Naive thymus-derived CD4-positive, alpha-beta T cell (primary cell): ENCODE measurements around the gene ADRA2C. TPM values are rescaled to one million over a fixed set of nuclear protein-coding genes. Genes with fewer than 3 reads are reported as not detected.

Experiments
- ATAC-seq: fragments of 150-1000 bp; cut with Tn5 transposase; 2 replicates; pipeline ENCODE4 v1.10.0; 2021; ENCODE audit warnings: mild to moderate bottlenecking, moderate library complexity
- CTCF ChIA-PET: fragments of 350-600 bp; sonication (Branson Sonifier 250); formaldehyde crosslinking; loops from one replicate; lab custom pipeline; 2021; ENCODE audit warnings: antibody characterized with exemption; lab: Charles Lee
- POLR2A ChIA-PET: fragments of 350-600 bp; sonication (Branson Sonifier 250); formaldehyde crosslinking; loops from one replicate; lab custom pipeline; 2021; ENCODE audit warnings: antibody characterized with exemption, inconsistent platforms; lab: Charles Lee
- DNase-seq, 9 donors: peaks; one replicate each; pipeline versions ENCODE4 v3.0.0 to v3.0.0-alpha.2; 2020 to 2022; ENCODE audit warnings: mixed read lengths in 1 of 9
- H3K27ac ChIP-seq: one replicate; pipeline ENCODE4 v1.7.0; 2013; ENCODE audit warnings: mild to moderate bottlenecking, low read depth, low read length, moderate library complexity
- H3K27me3 ChIP-seq, 2 donors: one replicate each; pipeline ENCODE4 v1.7.0; 2013; ENCODE audit warnings: low read length in 2 of 2, mild to moderate bottlenecking in 2 of 2, moderate library complexity in 2 of 2; ENCODE audit not compliant: control insufficient read depth in 2 of 2, insufficient read depth in 2 of 2
- H3K36me3 ChIP-seq, 3 experiments: 1 replicate in 2 of 3; 2 replicates in 1 of 3; pipeline ENCODE4 v1.7.0; 2013; ENCODE audit warnings: low read length in 3 of 3, mild to moderate bottlenecking in 3 of 3, moderate library complexity in 1 of 3; ENCODE audit not compliant: insufficient read depth in 3 of 3, control insufficient read depth in 2 of 3
- H3K4me1 ChIP-seq, 2 donors: one replicate each; pipeline ENCODE4 v1.7.0; 2013; ENCODE audit warnings: low read length in 2 of 2, mild to moderate bottlenecking in 2 of 2, moderate library complexity in 1 of 2; ENCODE audit not compliant: control insufficient read depth in 2 of 2, insufficient read depth in 2 of 2
- H3K4me3 ChIP-seq: 2 replicates; pipeline ENCODE4 v1.7.0; 2013; ENCODE audit warnings: mild to moderate bottlenecking, low read length
- H3K9me3 ChIP-seq, 3 experiments: 1 replicate in 2 of 3; 2 replicates in 1 of 3; pipeline ENCODE4 v1.7.0; 2013; ENCODE audit warnings: low read length in 3 of 3; ENCODE audit not compliant: control insufficient read depth in 2 of 3
- H3K27ac Mint-ChIP-seq, 9 donors: one replicate each; pipeline ENCODE4 v1.8.0; 2020 to 2022; ENCODE audit warnings: mixed read lengths in 9 of 9, mild to moderate bottlenecking in 8 of 9, moderate library complexity in 5 of 9, inconsistent platforms in 2 of 9
- H3K27me3 Mint-ChIP-seq, 5 donors: one replicate each; pipeline ENCODE4 v1.8.0; 2021 to 2022; ENCODE audit warnings: mixed read lengths in 5 of 5, mild to moderate bottlenecking in 1 of 5
- H3K36me3 Mint-ChIP-seq, 5 donors: one replicate each; pipeline ENCODE4 v1.8.0; 2020 to 2022; ENCODE audit warnings: mixed read lengths in 5 of 5, mild to moderate bottlenecking in 3 of 5, inconsistent platforms in 1 of 5
- H3K4me1 Mint-ChIP-seq, 7 donors: one replicate each; pipeline ENCODE4 v1.8.0; 2020 to 2022; ENCODE audit warnings: mixed read lengths in 7 of 7, mild to moderate bottlenecking in 3 of 7, inconsistent platforms in 1 of 7
- H3K4me3 Mint-ChIP-seq, 10 donors: one replicate each; pipeline ENCODE4 v1.8.0; 2020 to 2022; ENCODE audit warnings: mild to moderate bottlenecking in 10 of 10, mixed read lengths in 10 of 10, moderate library complexity in 6 of 10, inconsistent platforms in 2 of 10
- H3K9me3 Mint-ChIP-seq, 11 donors: one replicate each; pipeline ENCODE4 v1.8.0; 2020 to 2022; ENCODE audit warnings: mixed read lengths in 11 of 11, mild to moderate bottlenecking in 4 of 11, inconsistent platforms in 1 of 11, moderate library complexity in 1 of 11
- intact Hi-C, 2 donors: fragments of 100-400 bp; cut with micrococcal nuclease; formaldehyde crosslinking; loops; one replicate each; pipeline ENCODE4 v1.15.1; 2023
- polyA plus RNA-seq, 2 donors: library from polyadenylated mRNA; unstranded; fragments of 300-500 nt; fragmentation: Illumina TruSeq; gene quantifications; one replicate each; pipeline ENCODE4 v1.2.3, GENCODE V29; 2021
- total RNA-seq, 6 experiments: library from RNA in 5 of 6; stranded (reverse) in 5 of 6; gene quantifications; 1 replicate in 5 of 6; 2 replicates in 1 of 6; pipeline ENCODE4 v1.2.3 and lab custom pipeline; 2021 to 2026

Gene ADRA2C
- total and polyA plus RNA-seq, 7 experiments from 2014 or later, result not detected

DNA sequence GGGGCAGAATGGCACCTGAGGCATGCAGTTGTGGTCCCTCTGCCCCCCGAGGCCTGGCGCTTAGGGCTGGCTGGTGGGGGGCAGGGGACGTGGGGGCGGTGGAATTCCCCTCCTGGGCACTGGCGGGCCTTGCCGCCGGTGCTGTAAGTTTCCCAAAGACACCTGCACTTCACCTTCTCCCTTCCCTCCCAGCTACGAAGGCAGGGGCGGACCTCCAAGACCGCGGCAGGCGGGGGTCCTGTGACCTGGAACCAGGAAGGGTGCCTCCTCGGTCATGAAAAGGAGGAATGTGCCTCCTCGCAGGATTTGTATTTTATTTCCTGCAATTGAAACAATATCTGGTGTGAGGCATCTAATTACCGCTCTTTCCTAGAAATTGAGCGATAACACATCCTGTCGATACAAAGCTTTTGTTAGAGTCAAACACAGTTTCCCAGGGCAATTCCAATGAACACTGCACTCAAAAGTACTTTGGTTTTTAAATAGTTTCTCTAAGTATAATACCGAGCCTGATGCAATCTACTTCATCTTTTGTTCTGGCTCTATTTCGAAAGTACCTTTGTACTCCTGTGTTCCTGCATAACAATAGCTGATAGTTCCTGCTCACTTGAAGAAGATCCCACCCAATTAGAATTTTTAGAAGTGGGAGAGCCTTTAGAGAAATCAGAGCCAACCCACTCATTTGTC is 12.3 kb upstream of the ADRA2C start:
- peaks cover 0 to 49% (median 17%) of the 10 kb centered on the region in 5 donors for H3K27me3 Mint-ChIP-seq
- no peak overlapping the region for H3K27ac Mint-ChIP-seq
- no peaks in the 10 kb centered on the region for H3K9me3 ChIP-seq
- DNase-seq (no peak), ATAC-seq (no peak)
- peaks cover 0 to 4% (median 0%) of the 10 kb centered on the region in 11 donors for H3K9me3 Mint-ChIP-seq
- ChIA-PET CTCF (no interaction called here), POLR2A (no interaction called here)
- no peaks in the 10 kb centered on the region for H3K36me3 ChIP-seq
- H3K4me1 Mint-ChIP-seq, result no peaks in the 10 kb centered on the region
- intact Hi-C loops, result no loop called here
- H3K36me3 Mint-ChIP-seq, result no peaks in the 10 kb centered on the region
- H3K4me3 ChIP-seq, result no peak overlapping the region
- no peak overlapping the region for H3K27ac ChIP-seq
- H3K4me3 Mint-ChIP-seq, result no peak overlapping the region
- no peaks in the 10 kb centered on the region for H3K27me3 ChIP-seq
- H3K4me1 ChIP-seq, result no peaks in the 10 kb centered on the region

DNA sequence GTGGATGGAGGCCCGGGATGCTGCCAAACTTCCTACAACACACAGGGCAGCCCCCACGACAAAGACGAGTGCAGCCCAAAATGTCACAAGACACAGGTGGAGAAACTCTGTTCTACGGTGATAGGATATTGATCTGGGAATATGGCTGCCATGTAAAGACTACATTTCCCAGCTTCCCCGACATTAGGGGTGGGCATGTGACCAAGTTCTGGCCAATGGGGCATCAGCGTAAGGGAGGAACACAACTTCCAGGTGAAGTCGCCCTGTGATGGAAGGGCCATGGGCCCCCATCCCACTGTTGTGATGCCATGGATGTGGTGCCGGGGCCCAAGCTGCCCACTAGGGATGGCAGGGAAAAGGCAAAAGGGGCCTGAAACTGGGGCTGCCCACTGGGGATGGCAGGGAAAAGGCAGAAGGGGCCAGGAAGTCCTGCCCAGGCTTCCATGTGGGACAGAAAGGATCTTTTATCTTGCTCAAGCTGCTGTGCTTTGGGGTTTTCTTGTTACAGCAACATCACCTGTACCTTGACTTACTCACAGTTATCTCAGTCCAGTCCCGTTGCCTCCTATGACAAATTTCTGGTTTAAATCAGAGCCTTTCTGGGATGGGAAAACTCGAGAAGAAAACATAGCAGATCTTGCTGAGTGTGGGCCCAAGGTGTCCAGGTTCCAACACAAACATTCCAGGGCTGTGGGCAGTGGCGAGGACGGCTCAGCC is 9.7 kb upstream of the ADRA2C start:
- Mint-ChIP-seq H3K4me3 (no peak overlapping the region), H3K27ac (no peak overlapping the region)

DNA sequence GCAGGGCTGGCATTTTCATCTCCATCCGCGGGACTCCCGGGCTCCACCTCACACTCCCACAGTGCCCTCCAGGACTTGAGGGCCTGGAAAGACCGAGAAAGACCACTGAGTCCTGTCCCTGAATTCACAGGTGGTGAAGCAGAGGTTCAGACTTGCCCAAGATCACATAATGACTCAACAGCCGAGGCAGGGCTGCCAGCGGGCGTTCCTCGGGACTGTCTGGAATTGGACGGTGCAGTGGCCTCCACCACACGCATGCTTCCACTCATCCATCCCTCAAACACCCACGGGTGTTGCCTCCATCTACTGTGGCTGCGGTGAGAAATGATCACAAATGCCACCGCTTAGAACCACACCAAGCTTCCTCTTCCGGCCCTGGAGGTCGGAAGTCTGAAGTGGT is 6.9 kb upstream of the ADRA2C start:
- Histone ChIP-seq H3K9me3 (no peaks in the 10 kb centered on the region), H3K27ac (no peak overlapping the region), H3K27me3 (no peaks in the 10 kb centered on the region), H3K4me1 (no peaks in the 10 kb centered on the region), H3K4me3 (no peak overlapping the region), H3K36me3 (no peaks in the 10 kb centered on the region)
- intact Hi-C loops, result no loop called here
- H3K27me3 Mint-ChIP-seq, result peaks cover under 1 to 29% (median 7%) of the 10 kb centered on the region in 5 donors
- ATAC-seq (no peak), DNase-seq (no peak)
- peaks cover 0 to 2% (median 0%) of the 10 kb centered on the region in 7 donors for H3K4me1 Mint-ChIP-seq
- H3K9me3 Mint-ChIP-seq, result peaks cover 0 to 4% (median 0%) of the 10 kb centered on the region in 11 donors
- POLR2A ChIA-PET, result no interaction called here
- no peaks in the 10 kb centered on the region for H3K36me3 Mint-ChIP-seq
- no peak overlapping the region for H3K27ac Mint-ChIP-seq
- H3K4me3 Mint-ChIP-seq, result no peak overlapping the region
- CTCF ChIA-PET, result no interaction called here

More for the DNA sequence above, 9.7 kb upstream of the ADRA2C start:
- DNase-seq, result no peak
- ChIA-PET POLR2A (no interaction called here), CTCF (no interaction called here)
- no peak overlapping the region for H3K4me3 ChIP-seq
- no peak overlapping the region for H3K27ac ChIP-seq
- H3K4me1 ChIP-seq, result no peaks in the 10 kb centered on the region
- intact Hi-C loops, result no loop called here
- Mint-ChIP-seq H3K36me3 (no peaks in the 10 kb centered on the region), H3K27me3 (peaks cover 0 to 34% (median 9%) of the 10 kb centered on the region in 5 donors), H3K4me1 (no peaks in the 10 kb centered on the region), H3K9me3 (peaks cover 0 to 4% (median 0%) of the 10 kb centered on the region in 11 donors)
- no peaks in the 10 kb centered on the region for H3K27me3 ChIP-seq
- no peaks in the 10 kb centered on the region for H3K9me3 ChIP-seq
- ATAC-seq, result no peak
- H3K36me3 ChIP-seq, result no peaks in the 10 kb centered on the region

DNA sequence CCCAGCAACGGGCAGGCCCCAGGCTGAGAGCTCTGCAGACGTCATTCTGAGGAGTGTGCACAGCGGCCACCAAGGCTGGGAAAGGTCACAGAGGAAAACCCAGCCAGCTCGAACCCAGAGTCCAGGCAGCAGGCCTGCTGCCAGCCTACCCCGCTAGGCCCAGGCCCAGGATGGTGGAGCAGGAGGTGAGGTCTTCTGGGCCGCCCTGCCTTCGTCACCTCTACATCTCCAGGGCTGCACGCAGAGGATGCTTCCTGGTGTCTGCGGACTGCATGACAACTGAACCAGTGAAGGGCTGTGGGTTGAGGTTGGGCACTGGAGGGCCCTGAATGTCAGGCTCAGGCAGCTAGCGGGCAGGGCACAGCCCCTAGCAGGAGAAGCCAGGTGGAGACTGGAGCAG is 5.8 kb upstream of the ADRA2C start:
- Histone ChIP-seq H3K27me3 (no peaks in the 10 kb centered on the region), H3K4me3 (no peak overlapping the region), H3K9me3 (no peaks in the 10 kb centered on the region), H3K27ac (no peak overlapping the region), H3K4me1 (no peaks in the 10 kb centered on the region), H3K36me3 (no peaks in the 10 kb centered on the region)
- H3K9me3 Mint-ChIP-seq, result peaks cover 0 to 4% (median 0%) of the 10 kb centered on the region in 11 donors
- H3K4me3 Mint-ChIP-seq, result no peak overlapping the region
- no peaks in the 10 kb centered on the region for H3K36me3 Mint-ChIP-seq
- ChIA-PET CTCF (no interaction called here), POLR2A (no interaction called here)
- intact Hi-C loops, result no loop called here
- DNase-seq, result no peak
- peaks cover 0 to 26% (median 8%) of the 10 kb centered on the region in 5 donors for H3K27me3 Mint-ChIP-seq
- ATAC-seq, result no peak
- H3K4me1 Mint-ChIP-seq, result peaks cover 0 to 4% (median 0%) of the 10 kb centered on the region in 7 donors
- no peak overlapping the region for H3K27ac Mint-ChIP-seq

DNA sequence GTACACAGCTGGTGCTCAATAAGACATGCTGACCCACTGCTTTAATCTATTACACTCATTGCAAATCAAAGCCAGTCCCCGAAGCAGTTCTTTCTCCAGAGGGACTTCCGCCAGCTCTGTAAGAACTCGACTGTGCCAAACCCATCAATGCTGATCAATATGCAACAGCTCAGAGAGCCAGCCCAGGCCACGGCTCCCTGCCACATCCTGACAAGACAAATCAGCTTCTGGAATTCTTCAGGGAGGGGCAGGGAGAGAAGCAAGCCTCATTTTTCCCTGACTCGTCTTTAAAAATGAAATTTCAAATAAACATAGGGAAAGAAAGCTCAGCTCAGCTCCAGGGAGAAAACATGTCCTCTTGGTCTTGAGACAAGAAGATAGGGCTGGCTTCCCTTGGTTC is 5.3 kb upstream of the ADRA2C start:
- CTCF ChIA-PET, result no interaction called here

DNA sequence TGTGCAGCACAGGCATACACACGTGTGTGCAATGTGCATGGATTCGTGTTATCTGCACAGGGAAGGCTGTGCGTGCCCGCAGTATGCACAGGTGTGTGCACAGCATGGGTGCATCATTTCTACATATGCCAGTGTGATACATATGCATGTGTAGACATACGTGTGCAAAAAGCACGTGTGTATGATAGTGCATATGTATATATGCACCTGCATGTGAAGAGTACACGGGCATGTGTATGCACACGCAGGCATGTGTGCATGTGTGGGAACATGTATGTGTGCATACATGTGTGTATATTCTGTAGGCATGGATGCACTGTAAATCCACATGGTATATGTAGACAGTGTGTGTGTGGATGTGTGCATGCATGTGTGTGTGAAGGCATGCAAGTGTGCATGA is 3.9 kb upstream of the ADRA2C start:
- H3K27me3 Mint-ChIP-seq, result peaks cover 6 to 31% (median 12%) of the 10 kb centered on the region in 5 donors
- H3K27ac ChIP-seq, result no peak overlapping the region
- no peaks in the 10 kb centered on the region for H3K36me3 Mint-ChIP-seq
- ChIA-PET CTCF (no interaction called here), POLR2A (no interaction called here)
- H3K4me1 ChIP-seq, result no peaks in the 10 kb centered on the region
- H3K36me3 ChIP-seq, result no peaks in the 10 kb centered on the region
- no peaks in the 10 kb centered on the region for H3K27me3 ChIP-seq
- peaks cover 0 to 4% (median 0%) of the 10 kb centered on the region in 11 donors for H3K9me3 Mint-ChIP-seq
- no peaks in the 10 kb centered on the region for H3K9me3 ChIP-seq
- ATAC-seq (no peak), DNase-seq (no peak)
- no peak overlapping the region for H3K4me3 ChIP-seq
- intact Hi-C loops, result no loop called here
- peaks cover 0 to 10% (median 4%) of the 10 kb centered on the region in 7 donors for H3K4me1 Mint-ChIP-seq
- H3K27ac Mint-ChIP-seq, result no peak overlapping the region
- H3K4me3 Mint-ChIP-seq, result no peak overlapping the region

More for the DNA sequence above, 5.3 kb upstream of the ADRA2C start:
- Mint-ChIP-seq H3K4me1 (peaks cover 0 to 4% (median 0%) of the 10 kb centered on the region in 7 donors), H3K9me3 (peaks cover 0 to 4% (median 0%) of the 10 kb centered on the region in 11 donors), H3K27me3 (peaks cover 0 to 26% (median 8%) of the 10 kb centered on the region in 5 donors), H3K4me3 (no peak overlapping the region), H3K27ac (no peak overlapping the region), H3K36me3 (no peaks in the 10 kb centered on the region)
- POLR2A ChIA-PET, result no interaction called here
- DNase-seq (no peak), ATAC-seq (no peak)
- H3K36me3 ChIP-seq, result no peaks in the 10 kb centered on the region
- H3K4me1 ChIP-seq, result no peaks in the 10 kb centered on the region
- intact Hi-C loops, result no loop called here
- H3K4me3 ChIP-seq, result no peak overlapping the region
- no peaks in the 10 kb centered on the region for H3K9me3 ChIP-seq
- H3K27ac ChIP-seq, result no peak overlapping the region
- H3K27me3 ChIP-seq, result no peaks in the 10 kb centered on the region
